Fibroblast of lung (primary cell): Measurements from ENCODE around the gene APAF1. TPM values are rescaled to one million over a fixed set of nuclear protein-coding genes. Genes with fewer than 3 reads are reported as not detected.

ENCODE experiments used
- DNase-seq, 2 donors: peaks; one replicate each; pipeline versions ENCODE4 v3.0.0 to v3.0.0-alpha.2; 2010; ENCODE audit warnings: low read depth in 2 of 2
- H2AFZ ChIP-seq: 2 replicates; pipeline ENCODE4 v1.5.1; 2012; ENCODE audit warnings: low read length, control low read depth, inconsistent platforms
- H3K27ac ChIP-seq: 2 replicates; pipeline ENCODE4 v1.5.1; 2011; ENCODE audit warnings: low read length, control low read depth; ENCODE audit not compliant: insufficient read depth
- H3K27me3 ChIP-seq: 2 replicates; pipeline ENCODE4 v1.5.1; 2011; ENCODE audit warnings: mild to moderate bottlenecking, low read length; ENCODE audit not compliant: control insufficient read depth, insufficient read depth
- H3K36me3 ChIP-seq: 2 replicates; pipeline ENCODE4 v1.5.1; 2011; ENCODE audit warnings: low read length; ENCODE audit not compliant: control insufficient read depth, insufficient read depth
- H3K4me1 ChIP-seq: 2 replicates; pipeline ENCODE4 v1.5.1; 2011; ENCODE audit warnings: low read length; ENCODE audit not compliant: control insufficient read depth, insufficient read depth; ENCODE audit errors: extremely low read depth
- H3K4me2 ChIP-seq: 2 replicates; pipeline ENCODE4 v1.5.1; 2011; ENCODE audit warnings: low read length, control low read depth; ENCODE audit not compliant: insufficient read depth; ENCODE audit errors: extremely low read depth
- H3K4me3 ChIP-seq, 4 experiments: fragments of 200-600 bp in 1 of 4; sonication (generic) in 1 of 4; replicated peaks in 1 of 4; 2 replicates each; pipeline ENCODE4 v1.5.1; 2011 to 2016; ENCODE audit warnings: low read length in 4 of 4, low read depth in 3 of 4, mild to moderate bottlenecking in 3 of 4, control low read depth in 2 of 4, inconsistent platforms in 1 of 4, mixed read lengths in 1 of 4; ENCODE audit not compliant: insufficient read depth in 1 of 4; ENCODE audit errors: control extremely low read depth in 1 of 4
- H3K79me2 ChIP-seq: 2 replicates; pipeline ENCODE4 v1.5.1; 2012; ENCODE audit warnings: mild to moderate bottlenecking, low read length, inconsistent platforms; ENCODE audit not compliant: control insufficient read depth, insufficient read depth
- H3K9ac ChIP-seq: 2 replicates; pipeline ENCODE4 v1.5.1; 2011; ENCODE audit warnings: mild to moderate bottlenecking, low read length, control low read depth; ENCODE audit not compliant: insufficient read depth
- H3K9me3 ChIP-seq: 2 replicates; pipeline ENCODE4 v1.5.1; 2012; ENCODE audit warnings: low read depth, low read length; ENCODE audit not compliant: control insufficient read depth, insufficient read depth
- H4K20me1 ChIP-seq: 2 replicates; pipeline ENCODE4 v1.5.1; 2011; ENCODE audit warnings: low read length; ENCODE audit not compliant: control insufficient read depth, insufficient read depth; ENCODE audit errors: extremely low read depth
- EZH2 ChIP-seq: IDR thresholded peaks from 2 replicates; pipeline ENCODE4 v1.5.1; 2012; ENCODE audit warnings: low read length, control low read depth, mild to moderate bottlenecking; ENCODE audit errors: missing control alignments
- polyA plus RNA-seq, 2 donors: library from polyadenylated mRNA; depleted of rRNA in 1 of 2; stranded (reverse) in 1 of 2; unstranded in 1 of 2; fragments of >200 nt; gene quantifications; 2 replicates each; pipeline ENCODE4 v1.2.1, GENCODE V29; 2011 to 2012; ENCODE audit warnings: missing spikeins in 1 of 2
- total RNA-seq: library from RNA; depleted of rRNA; stranded (reverse); fragments of >200 nt; gene quantifications from 2 replicates; pipeline ENCODE4 v1.2.1, GENCODE V29; 2014
- TF ChIP-seq, protein P1 (sequence below), 2 donors: IDR thresholded peaks in 1 of 2; conservative IDR thresholded peaks in 1 of 2; 1 replicate in 1 of 2; 2 replicates in 1 of 2; pipeline ENCODE4 v1.5.1; 2011 to 2012; ENCODE audit warnings: low read length in 2 of 2, control low read depth in 1 of 2, inconsistent platforms in 1 of 2, low read depth in 1 of 2, mild to moderate bottlenecking in 1 of 2

Gene APAF1
- total and polyA plus RNA-seq, 2 donors (not counting 1 experiment from before 2014, with no cell fraction given), result 13.6 to 23.3 TPM

- H3K4me3 ChIP-seq, result no peak overlapping the region
- H3K9ac ChIP-seq, result no peak overlapping the region
- H3K27ac ChIP-seq, result no peak overlapping the region
- H3K4me2 ChIP-seq, result no peak overlapping the region
- H3K4me1 ChIP-seq, result no peaks in the 10 kb centered on the region
- no peaks in the 10 kb centered on the region for H3K27me3 ChIP-seq
- H3K36me3 ChIP-seq, result no peaks in the 10 kb centered on the region
- H3K79me2 ChIP-seq, result no peaks in the 10 kb centered on the region
- no peaks in the 10 kb centered on the region for H4K20me1 ChIP-seq
- TF ChIP-seq EZH2, result no peak
- TF ChIP-seq, protein P1, sequence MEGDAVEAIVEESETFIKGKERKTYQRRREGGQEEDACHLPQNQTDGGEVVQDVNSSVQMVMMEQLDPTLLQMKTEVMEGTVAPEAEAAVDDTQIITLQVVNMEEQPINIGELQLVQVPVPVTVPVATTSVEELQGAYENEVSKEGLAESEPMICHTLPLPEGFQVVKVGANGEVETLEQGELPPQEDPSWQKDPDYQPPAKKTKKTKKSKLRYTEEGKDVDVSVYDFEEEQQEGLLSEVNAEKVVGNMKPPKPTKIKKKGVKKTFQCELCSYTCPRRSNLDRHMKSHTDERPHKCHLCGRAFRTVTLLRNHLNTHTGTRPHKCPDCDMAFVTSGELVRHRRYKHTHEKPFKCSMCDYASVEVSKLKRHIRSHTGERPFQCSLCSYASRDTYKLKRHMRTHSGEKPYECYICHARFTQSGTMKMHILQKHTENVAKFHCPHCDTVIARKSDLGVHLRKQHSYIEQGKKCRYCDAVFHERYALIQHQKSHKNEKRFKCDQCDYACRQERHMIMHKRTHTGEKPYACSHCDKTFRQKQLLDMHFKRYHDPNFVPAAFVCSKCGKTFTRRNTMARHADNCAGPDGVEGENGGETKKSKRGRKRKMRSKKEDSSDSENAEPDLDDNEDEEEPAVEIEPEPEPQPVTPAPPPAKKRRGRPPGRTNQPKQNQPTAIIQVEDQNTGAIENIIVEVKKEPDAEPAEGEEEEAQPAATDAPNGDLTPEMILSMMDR (conservative IDR thresholded peaks at IDR 0.05 in 1 of 2, IDR thresholded peaks at IDR 0.05 in 1 of 2; ENCODE audit: low read depth in 1 of 2, low read length in 2 of 2), result peak; percentile 67 to 80
- no peak overlapping the region for H2AFZ ChIP-seq
- peak; percentile 55 to 71 for DNase-seq
- H3K9me3 ChIP-seq, result no peaks in the 10 kb centered on the region
Observed at GRCh38 chr12:98698603-98699463, 53.7 kb downstream of the APAF1 start.

DNA sequence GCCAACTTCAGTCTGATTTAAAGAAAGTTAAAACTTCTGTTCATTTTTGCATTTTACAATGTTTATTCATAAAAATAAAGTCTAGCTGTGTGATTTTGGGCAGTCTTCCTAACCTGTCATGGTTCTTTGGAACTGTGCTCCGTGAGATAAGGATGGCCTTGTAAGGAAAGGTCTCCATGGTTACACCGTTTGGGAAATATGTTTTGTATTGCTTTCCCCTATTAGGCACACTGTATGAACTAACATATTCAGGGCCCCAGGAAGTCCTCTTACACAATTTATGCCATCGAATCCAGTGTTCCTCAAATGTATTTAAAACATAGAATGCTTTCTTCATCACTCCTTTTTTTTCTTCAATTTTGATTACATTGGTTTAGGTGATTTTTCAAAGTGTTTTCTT is 54.5 kb downstream of the APAF1 start:
- no peak overlapping the region for H3K4me2 ChIP-seq
- no peaks in the 10 kb centered on the region for H3K79me2 ChIP-seq
- DNase-seq, result peak; percentile 46 to 53
- H3K4me3 ChIP-seq, result no peak overlapping the region
- no peak overlapping the region for H3K9ac ChIP-seq
- H3K36me3 ChIP-seq, result no peaks in the 10 kb centered on the region
- no peaks in the 10 kb centered on the region for H3K4me1 ChIP-seq
- H2AFZ ChIP-seq, result no peak overlapping the region
- TF ChIP-seq EZH2, result no peak
- TF ChIP-seq, protein P1 (conservative IDR thresholded peaks at IDR 0.05 in 1 of 2, IDR thresholded peaks at IDR 0.05 in 1 of 2; ENCODE audit: low read depth in 1 of 2, low read length in 2 of 2), result no peak
- H3K9me3 ChIP-seq, result no peaks in the 10 kb centered on the region
- H4K20me1 ChIP-seq, result no peaks in the 10 kb centered on the region
- H3K27me3 ChIP-seq, result no peaks in the 10 kb centered on the region
- no peak overlapping the region for H3K27ac ChIP-seq

DNA sequence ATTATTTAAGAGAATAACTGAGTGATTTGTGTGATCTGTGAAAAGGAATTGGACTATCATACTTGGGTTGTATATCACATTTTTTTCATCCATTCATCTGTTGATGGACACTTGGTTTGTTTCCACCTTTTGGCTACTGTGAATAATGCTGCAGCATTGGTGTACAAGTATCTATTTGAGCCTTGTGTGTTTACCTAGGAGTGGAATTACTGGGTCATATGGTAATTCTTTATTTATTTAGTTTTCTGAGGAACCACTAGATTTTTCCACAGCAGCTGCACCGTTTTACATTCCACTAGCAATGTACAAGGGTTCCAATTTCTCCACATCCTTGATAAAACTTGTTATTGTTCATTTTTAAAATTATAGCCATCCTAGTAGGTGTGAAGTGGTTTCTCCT is 56.1 kb downstream of the APAF1 start:
- H3K27ac ChIP-seq, result no peak overlapping the region
- no peak overlapping the region for H3K9ac ChIP-seq
- TF ChIP-seq EZH2, result no peak
- no peaks in the 10 kb centered on the region for H3K27me3 ChIP-seq
- H3K4me1 ChIP-seq, result no peaks in the 10 kb centered on the region
- H4K20me1 ChIP-seq, result no peaks in the 10 kb centered on the region
- H3K79me2 ChIP-seq, result no peaks in the 10 kb centered on the region
- peak; percentile 13 to 48 for DNase-seq
- H2AFZ ChIP-seq, result no peak overlapping the region
- H3K36me3 ChIP-seq, result no peaks in the 10 kb centered on the region
- H3K9me3 ChIP-seq, result no peaks in the 10 kb centered on the region
- no peak overlapping the region for H3K4me3 ChIP-seq
- no peak overlapping the region for H3K4me2 ChIP-seq
